HTERT RPE-1 (cell line): ENCODE data around the gene GRIK2.

Experiments
- in situ Hi-C: fragments of 300-500 bp; cut with MboI; formaldehyde crosslinking; loops from 4 replicates; pipeline ENCODE4 v1.14.3; 2020; ENCODE audit warnings: low sequenced_read_pairs

GRIK2 gene

GRCh38 chr6:101706576-101706975 lies 313.1 kb downstream of the GRIK2 start:
- in situ Hi-C loops: no loop called here

GRCh38 chr6:101711518-101711917 lies 318.0 kb downstream of the GRIK2 start:
- in situ Hi-C loops: no loop called here

- in situ Hi-C loops: no loop called here
Observed at GRCh38 chr6:101716387-101716786, 322.9 kb downstream of the GRIK2 start.

- in situ Hi-C loops: no loop called here
Observed at GRCh38 chr6:101716810-101717209, 323.3 kb downstream of the GRIK2 start.

- in situ Hi-C loops: no loop called here
Observed at GRCh38 chr6:101719521-101719920, 326.0 kb downstream of the GRIK2 start.

- in situ Hi-C loops: no loop called here
Observed at GRCh38 chr6:101722471-101722870, 329.0 kb downstream of the GRIK2 start.

- in situ Hi-C loops: no loop called here
Observed at GRCh38 chr6:101722991-101723579, 329.6 kb downstream of the GRIK2 start.

- in situ Hi-C loops: no loop called here
Observed at GRCh38 chr6:101728388-101728787, 334.9 kb downstream of the GRIK2 start.

GRCh38 chr6:101728956-101729355 lies 335.4 kb downstream of the GRIK2 start:
- in situ Hi-C loops: no loop called here

GRCh38 chr6:101730954-101731353 lies 337.4 kb downstream of the GRIK2 start:
- in situ Hi-C loops: no loop called here

GRCh38 chr6:101733899-101734298 lies 340.4 kb downstream of the GRIK2 start:
- in situ Hi-C loops: no loop called here

GRCh38 chr6:101738481-101738880 lies 345.0 kb downstream of the GRIK2 start:
- in situ Hi-C loops: no loop called here

GRCh38 chr6:101740631-101741030 lies 347.1 kb downstream of the GRIK2 start:
- in situ Hi-C loops: no loop called here

- in situ Hi-C loops: no loop called here
Observed at GRCh38 chr6:101741474-101742171, 348.1 kb downstream of the GRIK2 start.

- in situ Hi-C loops: no loop called here
Observed at GRCh38 chr6:101747160-101747559, 353.7 kb downstream of the GRIK2 start.

- in situ Hi-C loops: no loop called here
Observed at GRCh38 chr6:101747716-101748115, 354.2 kb downstream of the GRIK2 start.

GRCh38 chr6:101755931-101756330 lies 362.4 kb downstream of the GRIK2 start:
- in situ Hi-C loops: no loop called here

GRCh38 chr6:101758368-101758767 lies 364.9 kb downstream of the GRIK2 start:
- in situ Hi-C loops: no loop called here

GRCh38 chr6:101760843-101761621 lies 367.5 kb downstream of the GRIK2 start:
- in situ Hi-C loops: no loop called here

- in situ Hi-C loops: no loop called here
Observed at GRCh38 chr6:101762851-101763250, 369.3 kb downstream of the GRIK2 start.

GRCh38 chr6:101765281-101765680 lies 371.8 kb downstream of the GRIK2 start:
- in situ Hi-C loops: no loop called here

GRCh38 chr6:101770116-101770515 lies 376.6 kb downstream of the GRIK2 start:
- in situ Hi-C loops: no loop called here
